ENCODE measurements around the gene GADD45B.

The GADD45B gene

GRCh38 chr19:2519482-2519881 lies 43.6 kb downstream of the GADD45B start:
- DNase-seq: no peak

GRCh38 chr19:2523630-2524311 lies 47.8 kb downstream of the GADD45B start:
- DNase-seq: no peak

GRCh38 chr19:2524361-2524839 lies 48.5 kb downstream of the GADD45B start:
- DNase-seq: no peak

- DNase-seq: no peak
These were observed 49.2 kb downstream of the GADD45B start for GRCh38 chr19:2524840-2525723.

- DNase-seq: no peak
These were observed 51.2 kb downstream of the GADD45B start for GRCh38 chr19:2527171-2527570.

GRCh38 chr19:2527686-2528085 lies 51.8 kb downstream of the GADD45B start:
- no peak for DNase-seq
